GM21825 (cell line): Measurements from ENCODE around the gene CC2D1A.
A peak's percentile ranks its signal among the peaks of the same experiment; 100 is the strongest.
"Not testable (repeated sequence)": the region's sequence is repeated elsewhere in the genome, so short reads cannot be mapped to it uniquely, and the experiment has no call there.

Experiments used
- ATAC-seq: cut with Tn5 transposase; IDR thresholded peaks from one replicate; pipeline ENCODE4 v1.9.1; 2021; ENCODE audit warnings: mild to moderate bottlenecking, moderate library complexity; ENCODE audit not compliant: unreplicated experiment

Gene CC2D1A

GRCh38 chr19:13902993-13903555 is 2.9 kb upstream of the CC2D1A start:
- no peak for ATAC-seq

GRCh38 chr19:13906521-13906904 is 512 bp downstream of the CC2D1A start:
- ATAC-seq, result peak; percentile 8

- ATAC-seq, result no peak
Observed at GRCh38 chr19:13906910-13907309, 909 bp downstream of the CC2D1A start.

- no peak for ATAC-seq
Observed at GRCh38 chr19:13908674-13909073, 2.7 kb downstream of the CC2D1A start.

- ATAC-seq, result no peak
Observed at GRCh38 chr19:13909430-13909829, 3.4 kb downstream of the CC2D1A start.

GRCh38 chr19:13913352-13913751 is 7.4 kb downstream of the CC2D1A start:
- ATAC-seq, result no peak

GRCh38 chr19:13914777-13915176 is 8.8 kb downstream of the CC2D1A start:
- ATAC-seq, result no peak

GRCh38 chr19:13917888-13918406 is 11.9 kb downstream of the CC2D1A start:
- no peak for ATAC-seq

GRCh38 chr19:13918726-13919411 is 12.9 kb downstream of the CC2D1A start:
- no peak for ATAC-seq

GRCh38 chr19:13920524-13920923 is 14.5 kb downstream of the CC2D1A start:
- ATAC-seq, result no peak

- no peak for ATAC-seq
Observed at GRCh38 chr19:13920940-13921747, 15.1 kb downstream of the CC2D1A start.

- not testable (repeated sequence) for ATAC-seq
Observed at GRCh38 chr19:13922118-13922517, 16.1 kb downstream of the CC2D1A start.

GRCh38 chr19:13923194-13923987 is 17.4 kb downstream of the CC2D1A start:
- no peak for ATAC-seq

GRCh38 chr19:13926010-13926409 is 20.0 kb downstream of the CC2D1A start:
- ATAC-seq, result no peak

- ATAC-seq, result no peak
Observed at GRCh38 chr19:13926715-13927114, 20.7 kb downstream of the CC2D1A start.

GRCh38 chr19:13929340-13929739 is 23.3 kb downstream of the CC2D1A start:
- no peak for ATAC-seq

GRCh38 chr19:13929956-13930355 is 24.0 kb downstream of the CC2D1A start:
- no peak for ATAC-seq

- ATAC-seq, result no peak
Observed at GRCh38 chr19:13930402-13930801, 24.4 kb downstream of the CC2D1A start.

- ATAC-seq, result no peak
Observed at GRCh38 chr19:13931391-13932148, 25.6 kb downstream of the CC2D1A start.

- ATAC-seq, result no peak
Observed at GRCh38 chr19:13932149-13932637, 26.2 kb downstream of the CC2D1A start.
